NK-92 treated with Interleukin-12 subunit alpha and Interleukin-12 subunit beta, amount 100 ng/mL, for 24 hours (cell line): ENCODE data around the gene NT5C3B.

ENCODE experiments used
- DNase-seq: peaks from one replicate; lab custom pipeline; 2025; lab: John Stamatoyannopoulos, UW

NT5C3B gene

GRCh38 chr17:41810659-41811548 lies 25.1 kb downstream of the NT5C3B start:
- DNase-seq: no peak

DNA sequence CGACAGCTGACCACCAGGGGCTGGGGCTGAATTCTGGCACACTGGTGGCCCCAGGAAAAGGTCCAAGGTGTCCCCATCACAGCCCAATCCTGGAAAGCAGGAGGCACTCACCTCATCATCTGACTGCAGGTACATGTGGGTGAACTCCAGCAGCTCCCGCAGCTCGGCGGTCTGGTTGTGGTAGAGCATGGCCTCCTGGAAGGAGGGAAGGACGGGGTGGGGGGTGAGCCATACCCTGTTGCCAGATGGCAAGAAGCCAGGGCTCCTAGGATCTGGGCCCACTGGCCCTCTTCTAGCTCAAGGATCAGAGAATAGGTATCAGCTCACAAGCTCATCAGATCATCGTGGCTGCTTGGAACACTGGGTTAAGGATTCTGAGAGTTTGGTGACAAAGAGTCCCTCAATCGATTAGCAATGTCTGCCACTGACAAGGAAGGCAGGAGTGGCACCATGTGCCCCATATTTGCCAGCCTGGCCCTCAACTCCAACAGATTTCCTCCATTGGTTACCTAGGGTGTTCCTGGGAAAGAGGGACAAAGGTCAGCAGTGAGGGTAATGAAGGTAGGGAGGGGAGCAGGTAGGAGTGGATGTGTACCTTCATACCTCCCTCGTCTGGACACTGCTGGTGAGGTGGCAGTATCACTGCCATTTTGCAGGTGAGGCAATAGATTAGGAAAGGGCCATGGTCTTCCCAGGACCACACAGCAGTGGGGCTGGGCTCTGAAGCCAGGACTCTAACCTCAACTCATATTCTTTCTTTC lies 29.2 kb downstream of the NT5C3B start:
- no peak for DNase-seq

DNA sequence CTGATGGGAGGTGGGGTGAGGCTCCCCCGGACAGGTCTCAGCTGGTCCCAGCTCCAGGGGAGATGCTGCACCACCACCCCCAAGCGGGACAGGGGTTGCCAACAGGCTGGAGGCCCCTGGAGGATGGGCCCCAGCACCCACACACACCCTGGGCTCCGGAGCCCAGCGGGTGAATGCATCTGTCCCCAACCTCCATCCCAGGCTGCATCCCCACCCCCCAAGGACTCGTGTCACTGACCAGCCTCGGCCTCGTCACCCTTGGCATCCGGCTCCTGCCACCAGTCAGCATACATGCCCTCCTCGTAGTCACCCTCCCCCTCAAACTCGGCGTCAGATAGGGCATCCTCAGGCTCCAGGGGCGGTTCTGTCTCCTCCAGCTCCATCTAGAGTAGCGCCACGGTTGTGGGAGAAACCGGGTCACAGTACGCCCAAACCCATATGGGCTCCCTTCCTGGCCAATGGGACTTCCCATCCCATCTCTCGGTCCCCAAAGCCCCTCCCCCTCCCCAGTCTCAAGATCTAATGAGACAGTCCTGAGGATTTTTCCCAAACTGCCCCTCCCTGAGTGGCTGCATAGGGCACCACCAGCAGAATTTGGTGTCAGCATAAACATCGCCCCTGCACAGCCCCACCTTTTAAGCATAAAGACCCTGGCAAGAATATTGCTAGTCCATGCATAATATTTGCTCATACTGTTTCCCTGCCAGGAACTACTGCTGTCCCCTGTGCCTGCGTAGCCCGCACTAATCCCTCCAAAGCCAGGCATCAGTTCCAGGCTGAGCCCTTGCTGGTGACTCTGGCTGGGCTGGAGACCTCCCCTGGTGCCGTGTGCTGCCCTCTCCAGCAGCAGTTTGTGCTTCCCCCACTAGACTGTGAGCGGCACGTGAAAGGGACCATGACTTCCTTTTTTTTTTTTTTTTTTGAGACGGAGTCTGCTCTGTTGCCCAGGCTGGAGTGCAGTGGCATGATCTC lies 32.7 kb downstream of the NT5C3B start:
- no peak for DNase-seq

DNA sequence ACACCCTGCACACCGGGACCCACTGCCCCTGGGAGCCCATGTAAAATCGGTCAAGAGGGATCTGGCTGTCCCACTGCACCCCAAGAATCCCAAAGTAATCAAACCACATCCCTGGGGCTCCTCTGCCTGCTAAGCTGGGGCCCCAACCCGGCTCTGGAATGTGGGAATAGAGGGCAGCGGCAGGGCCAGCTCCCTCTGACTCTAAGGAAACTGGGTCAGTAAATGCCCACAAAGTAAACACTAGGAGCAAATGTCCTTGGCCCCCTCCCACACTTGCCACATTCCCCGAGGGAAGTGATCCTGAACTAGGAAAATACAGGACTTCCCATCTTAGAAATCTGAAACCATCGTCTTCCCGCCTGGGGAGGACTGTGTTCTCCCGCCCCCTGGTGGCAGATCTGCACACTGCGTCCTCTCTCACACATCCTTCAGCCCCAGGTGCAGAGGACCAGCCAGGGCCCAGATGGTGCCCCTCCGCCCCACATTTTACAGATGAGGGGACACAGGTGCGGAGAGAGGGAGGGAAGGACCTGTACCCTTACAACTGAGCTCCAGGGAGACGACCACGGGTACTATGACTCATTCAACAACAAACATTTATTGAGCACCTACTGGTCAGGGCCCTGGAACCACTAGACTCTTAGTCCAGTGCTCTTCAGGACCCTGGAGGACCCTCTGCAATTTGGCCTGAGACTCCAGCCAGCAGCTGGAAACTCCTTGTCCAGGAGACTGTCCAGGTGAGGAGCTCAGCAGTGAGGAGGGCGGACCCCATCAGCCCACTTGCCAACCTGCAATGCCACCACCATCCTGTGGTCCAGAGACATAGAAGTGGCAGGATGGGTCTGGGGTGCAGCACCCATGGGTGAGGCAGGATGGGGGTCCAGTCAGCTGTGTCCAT lies 34.4 kb downstream of the NT5C3B start:
- peak; percentile 42 for DNase-seq

DNA sequence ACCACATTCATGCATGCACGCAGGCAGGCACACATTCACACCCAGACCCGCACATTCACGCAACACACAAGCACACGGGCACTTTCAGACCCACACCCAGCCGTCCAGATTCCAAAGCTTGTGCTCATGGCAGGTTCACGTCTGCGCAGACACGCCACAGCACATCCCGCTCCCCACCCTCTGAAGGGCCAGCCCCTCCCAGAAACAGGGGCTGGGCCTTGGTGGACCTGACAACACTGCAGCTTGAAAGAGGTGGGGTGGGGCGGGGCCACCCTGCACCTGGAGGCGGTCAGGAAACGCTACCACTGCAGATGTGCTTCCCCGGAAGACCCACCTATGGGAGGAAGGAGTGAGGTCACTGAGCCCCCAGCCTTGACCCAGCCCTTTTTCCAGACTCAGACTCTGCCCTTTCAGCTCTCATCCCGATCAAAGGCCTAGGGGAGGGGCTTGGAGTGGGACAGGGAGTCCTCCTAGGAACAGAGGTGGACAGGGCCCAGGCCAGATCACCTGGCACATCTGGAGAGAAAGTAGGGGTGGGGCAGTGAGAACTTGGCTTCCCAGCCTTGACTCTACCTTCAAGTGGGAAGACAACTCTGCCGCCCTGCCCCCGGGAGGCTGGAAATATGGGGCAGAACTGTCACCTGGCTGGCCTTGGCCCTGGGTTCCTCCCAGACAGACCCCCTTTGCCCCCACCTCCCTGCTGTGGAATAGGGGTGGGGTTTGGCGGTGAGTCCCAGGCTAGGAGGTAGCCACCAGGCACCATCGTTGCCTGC lies 35.2 kb downstream of the NT5C3B start:
- DNase-seq: no peak

- DNase-seq: no peak
These were observed 36.7 kb downstream of the NT5C3B start for GRCh38 chr17:41799366-41799765.

- DNase-seq: no peak
These were observed 38.7 kb downstream of the NT5C3B start for GRCh38 chr17:41797377-41797776.

GRCh38 chr17:41796121-41796895 lies 39.7 kb downstream of the NT5C3B start:
- DNase-seq: no peak

DNA sequence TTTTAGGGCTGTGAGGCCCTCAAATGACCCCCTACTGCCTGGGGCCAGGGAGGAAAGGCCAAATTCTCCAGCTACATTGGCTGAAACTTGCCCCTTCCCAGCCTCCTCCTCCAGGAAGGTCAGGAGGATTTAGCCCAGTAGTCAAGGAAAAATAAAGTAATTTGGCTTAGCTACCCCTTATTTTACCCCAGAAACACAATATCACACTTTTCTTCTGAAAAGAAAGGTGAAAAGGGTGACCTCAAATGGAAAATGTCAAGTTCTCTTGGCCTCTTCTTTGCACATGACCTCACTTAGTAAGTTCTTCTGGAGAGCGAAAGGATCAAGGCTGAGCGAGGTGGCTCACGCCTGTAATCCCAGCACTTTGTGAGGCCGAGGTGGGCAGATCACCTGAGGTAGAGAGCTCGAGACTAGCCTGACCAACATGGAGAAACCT lies 41.5 kb downstream of the NT5C3B start:
- no peak for DNase-seq

DNA sequence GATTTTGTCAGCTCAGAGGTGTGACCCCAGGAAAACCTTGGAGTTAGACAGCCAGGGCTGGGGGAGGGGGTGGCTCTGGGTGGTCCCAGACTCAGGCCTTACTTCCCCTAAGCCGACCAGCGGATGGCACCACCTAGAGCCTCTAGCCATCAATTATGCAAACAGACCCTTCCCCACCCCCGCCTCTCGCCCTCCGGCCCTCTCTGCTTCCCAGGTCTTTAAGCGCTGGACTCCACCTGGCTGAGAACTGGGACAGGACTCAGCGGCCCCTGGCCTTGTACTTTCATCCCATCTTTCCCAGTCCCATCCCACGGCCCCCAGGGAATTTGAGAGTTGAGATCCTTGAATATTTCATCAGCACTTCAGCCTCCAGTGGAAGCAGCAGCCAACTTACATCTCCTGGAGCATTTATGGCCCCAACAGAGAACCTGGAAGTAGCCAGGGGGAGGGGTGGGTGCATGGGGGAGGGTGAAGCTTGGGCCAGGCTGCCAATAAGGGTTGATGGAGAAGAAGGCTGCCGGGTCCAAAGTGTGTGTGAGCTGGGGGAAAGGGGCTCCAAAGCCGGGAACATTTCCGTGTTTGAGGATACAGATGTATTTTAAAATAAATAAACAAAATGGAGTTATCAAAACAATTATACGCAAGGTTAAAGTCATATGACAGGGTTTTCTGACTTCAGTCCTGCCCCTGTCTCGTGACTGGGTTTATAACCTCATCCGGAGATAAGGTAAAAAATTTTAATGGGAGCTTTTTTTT lies 42.1 kb downstream of the NT5C3B start:
- DNase-seq: no peak

GRCh38 chr17:41792845-41793783 lies 42.9 kb downstream of the NT5C3B start:
- DNase-seq: no peak

DNA sequence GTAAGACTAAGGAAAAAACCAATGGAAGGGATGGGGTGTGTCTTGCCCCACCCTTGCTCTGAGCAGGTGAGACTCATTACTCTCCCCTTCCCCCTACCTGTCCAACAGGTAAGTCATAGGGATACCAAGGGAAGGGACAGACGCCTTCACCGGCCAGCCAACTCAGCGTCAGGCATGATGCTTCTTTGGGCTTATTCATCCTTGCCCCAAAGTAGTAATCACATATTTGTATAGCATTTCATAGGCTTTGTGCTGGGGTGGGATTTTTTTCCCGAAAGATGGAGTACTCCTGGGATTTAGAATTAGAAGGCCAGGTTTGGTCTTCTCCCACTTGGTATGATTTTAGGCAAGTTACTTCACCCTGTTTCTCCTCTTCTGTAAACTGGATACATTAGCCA lies 49.0 kb downstream of the NT5C3B start:
- DNase-seq: no peak

DNA sequence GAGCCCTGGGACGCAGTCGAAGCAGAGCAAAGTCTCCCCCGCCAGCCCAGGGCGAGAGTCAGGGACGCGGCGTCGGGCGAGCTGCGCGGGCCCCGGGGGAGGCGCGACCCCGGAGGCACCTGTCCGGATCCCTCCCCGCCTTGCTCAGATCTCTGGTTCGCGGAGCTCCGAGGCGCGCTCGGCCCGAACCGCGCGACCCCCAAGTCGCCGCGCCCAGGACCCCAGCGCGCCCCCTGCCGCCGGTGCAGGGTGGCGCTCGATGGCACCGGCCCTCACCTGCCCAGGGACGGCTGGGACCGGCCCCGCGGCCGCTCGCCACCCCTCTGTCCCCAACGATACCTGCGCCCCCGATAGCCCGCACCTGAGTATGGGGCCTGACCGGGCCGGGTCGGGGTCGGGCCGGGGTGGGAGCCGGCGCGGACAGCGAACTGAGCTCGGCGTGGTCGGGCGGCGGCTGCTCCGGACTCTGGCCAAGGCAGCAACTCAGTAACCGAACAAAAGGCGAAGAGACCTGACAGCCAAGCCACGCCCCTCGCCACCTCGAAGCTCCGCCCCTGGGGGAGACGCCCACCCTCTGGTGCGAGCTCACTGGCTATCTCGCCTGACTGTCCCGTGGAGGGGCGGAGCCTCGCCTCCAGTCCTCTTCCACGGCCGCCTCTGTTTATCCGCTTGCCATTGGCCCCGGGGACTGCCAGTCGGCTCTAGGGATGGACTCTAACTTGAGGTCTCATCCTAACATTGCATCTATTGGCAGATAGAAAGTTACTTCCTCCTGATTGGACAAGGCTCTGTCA lies 49.6 kb downstream of the NT5C3B start, which contains the start of gene JUP:
Gene JUP (minus strand): TSS at position 485 of the 794 bp plus-strand sequence. CDS start 14,857 bp downstream, outside the sequence.
- DNase-seq: no peak

GRCh38 chr17:41785859-41786226 lies 50.2 kb downstream of the NT5C3B start:
- DNase-seq: no peak

GRCh38 chr17:41785091-41785858 lies 50.8 kb downstream of the NT5C3B start:
- no peak for DNase-seq
